AG09319 (cell line): ENCODE measurements around the gene HMGCS2.

ENCODE experiments used
- DNase-seq: peaks from one replicate; pipeline ENCODE4 v3.0.0-alpha.2; 2010; ENCODE audit warnings: low read depth; ENCODE audit errors: extremely low read depth
- TF ChIP-seq, protein P1 (sequence below): IDR thresholded peaks from 2 replicates; pipeline ENCODE4 v1.5.1; 2011; ENCODE audit warnings: low read depth, mild to moderate bottlenecking, inconsistent platforms, low read length, moderate library complexity

Gene HMGCS2

DNA sequence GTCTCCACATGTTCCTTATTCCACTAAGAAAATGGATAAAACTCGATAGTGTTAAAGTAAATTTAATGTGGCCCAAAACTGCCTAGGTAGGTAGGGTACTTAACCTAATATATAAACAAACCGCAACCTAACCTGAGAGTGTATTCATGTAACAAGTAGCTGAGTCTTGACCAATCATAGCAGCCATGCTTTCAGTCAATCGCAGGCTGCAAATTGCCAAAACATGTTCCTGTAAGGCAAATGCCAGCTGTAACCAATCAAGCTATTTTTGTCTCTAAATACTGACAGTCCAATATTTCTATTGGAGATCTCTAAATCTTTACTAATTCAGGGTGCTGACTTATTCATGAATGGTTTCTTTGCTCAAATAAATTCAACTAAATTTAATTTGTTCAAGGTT is 3.1 kb upstream of the HMGCS2 start:
- peak; percentile 15 for DNase-seq
- TF ChIP-seq, protein P1, sequence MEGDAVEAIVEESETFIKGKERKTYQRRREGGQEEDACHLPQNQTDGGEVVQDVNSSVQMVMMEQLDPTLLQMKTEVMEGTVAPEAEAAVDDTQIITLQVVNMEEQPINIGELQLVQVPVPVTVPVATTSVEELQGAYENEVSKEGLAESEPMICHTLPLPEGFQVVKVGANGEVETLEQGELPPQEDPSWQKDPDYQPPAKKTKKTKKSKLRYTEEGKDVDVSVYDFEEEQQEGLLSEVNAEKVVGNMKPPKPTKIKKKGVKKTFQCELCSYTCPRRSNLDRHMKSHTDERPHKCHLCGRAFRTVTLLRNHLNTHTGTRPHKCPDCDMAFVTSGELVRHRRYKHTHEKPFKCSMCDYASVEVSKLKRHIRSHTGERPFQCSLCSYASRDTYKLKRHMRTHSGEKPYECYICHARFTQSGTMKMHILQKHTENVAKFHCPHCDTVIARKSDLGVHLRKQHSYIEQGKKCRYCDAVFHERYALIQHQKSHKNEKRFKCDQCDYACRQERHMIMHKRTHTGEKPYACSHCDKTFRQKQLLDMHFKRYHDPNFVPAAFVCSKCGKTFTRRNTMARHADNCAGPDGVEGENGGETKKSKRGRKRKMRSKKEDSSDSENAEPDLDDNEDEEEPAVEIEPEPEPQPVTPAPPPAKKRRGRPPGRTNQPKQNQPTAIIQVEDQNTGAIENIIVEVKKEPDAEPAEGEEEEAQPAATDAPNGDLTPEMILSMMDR, result no peak

DNA sequence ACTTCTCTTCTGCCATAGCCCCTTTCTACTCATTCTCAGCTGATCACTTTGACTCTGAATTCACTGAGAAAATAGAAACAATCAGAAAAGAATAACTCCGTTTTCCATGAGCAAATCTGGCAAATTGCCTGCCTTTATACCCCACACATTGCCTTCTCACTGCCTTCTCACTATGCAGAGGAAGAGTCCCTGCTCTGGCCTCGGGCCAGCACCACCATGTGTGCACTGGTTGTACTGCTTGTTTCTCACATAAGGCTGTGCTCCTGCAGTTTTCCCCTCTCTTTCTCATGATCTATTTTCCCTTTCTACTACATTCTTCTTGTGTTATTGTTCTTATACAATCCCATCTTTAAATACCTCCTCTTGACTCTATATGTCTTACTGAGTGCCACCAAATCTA is 2.3 kb upstream of the HMGCS2 start:
- no peak for DNase-seq
- TF ChIP-seq, protein P1, result no peak

DNA sequence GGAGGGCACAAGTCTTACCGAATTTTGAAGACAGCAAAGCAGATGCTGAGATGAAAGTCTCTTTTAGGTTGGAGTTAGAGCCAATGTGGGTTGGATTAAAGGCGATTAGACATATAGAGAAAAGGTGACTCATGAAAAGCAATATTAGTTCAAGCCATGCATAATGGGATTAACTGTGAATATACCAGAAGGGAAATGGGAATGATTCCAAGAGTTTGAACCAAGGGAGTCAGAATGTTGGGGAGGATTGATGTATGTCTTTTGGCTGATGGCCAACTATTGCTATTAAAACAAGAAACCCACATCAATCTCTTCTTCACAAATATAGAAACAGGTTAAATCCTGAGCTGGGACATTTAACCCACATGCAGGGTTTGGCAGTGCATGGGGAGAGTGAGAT is 1.2 kb downstream of the HMGCS2 start:
- DNase-seq, result no peak
- TF ChIP-seq, protein P1, result no peak

DNA sequence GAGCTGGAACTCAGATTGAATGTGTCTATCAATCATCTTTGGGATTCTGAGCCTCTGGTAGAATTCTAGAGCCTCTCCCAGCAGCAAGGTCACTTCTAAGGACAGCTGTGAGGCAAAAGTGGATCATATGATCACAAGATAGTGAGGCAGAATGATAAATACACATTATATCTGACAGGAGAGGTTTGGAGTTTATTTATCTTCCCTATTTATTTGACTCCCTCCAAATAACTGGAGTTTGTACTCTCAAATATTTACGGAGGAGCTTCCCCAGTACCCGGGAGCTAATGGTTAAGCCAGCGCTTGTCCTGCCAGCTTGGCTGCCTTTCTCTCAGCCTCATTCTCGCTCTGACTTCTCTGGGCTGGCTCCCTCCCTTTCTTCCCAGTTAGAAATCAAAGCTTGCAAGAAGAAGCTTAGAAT is 2.3 kb downstream of the HMGCS2 start:
- no peak for DNase-seq
- TF ChIP-seq, protein P1, result no peak

DNA sequence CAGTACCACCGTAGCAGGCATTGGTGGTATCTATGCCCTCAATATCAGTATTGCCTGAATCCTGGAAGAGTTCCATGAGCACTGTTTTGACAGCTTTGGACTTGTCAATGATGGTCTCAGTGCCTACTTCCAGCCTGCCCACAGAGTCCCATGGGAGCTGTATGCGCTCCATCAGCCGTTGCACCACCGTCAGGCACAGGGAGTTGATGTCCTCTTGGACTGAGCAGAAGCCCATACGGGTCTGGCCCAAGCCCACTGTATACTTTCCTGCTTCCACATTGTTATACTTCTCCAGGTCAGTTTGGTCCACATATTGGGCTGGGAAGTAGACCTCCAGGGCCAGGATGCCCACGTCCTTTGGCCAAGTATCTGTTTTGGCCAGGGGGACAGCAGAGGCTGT is 4.5 kb downstream of the HMGCS2 start:
- TF ChIP-seq, protein P1, result no peak
- no peak for DNase-seq

DNA sequence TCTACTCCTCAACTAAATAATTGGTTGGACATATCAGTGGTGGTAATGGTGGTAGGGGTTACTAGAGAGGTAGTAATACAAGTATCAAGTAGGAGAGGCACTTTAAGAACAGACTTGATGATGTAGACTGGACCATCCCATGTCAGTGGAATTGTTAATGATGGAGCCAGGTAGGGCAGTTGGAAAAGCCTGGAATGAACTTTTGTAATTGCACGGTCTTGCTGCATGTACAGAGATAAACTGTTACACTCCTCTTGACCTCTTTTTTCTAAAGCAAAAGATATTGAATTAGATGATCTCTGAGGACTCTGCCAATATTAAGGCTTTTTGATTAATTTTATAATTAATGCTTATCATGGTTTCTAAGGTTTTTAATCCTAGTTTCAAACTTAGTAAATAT is 5.8 kb downstream of the HMGCS2 start:
- TF ChIP-seq, protein P1, result no peak
- DNase-seq, result no peak

DNA sequence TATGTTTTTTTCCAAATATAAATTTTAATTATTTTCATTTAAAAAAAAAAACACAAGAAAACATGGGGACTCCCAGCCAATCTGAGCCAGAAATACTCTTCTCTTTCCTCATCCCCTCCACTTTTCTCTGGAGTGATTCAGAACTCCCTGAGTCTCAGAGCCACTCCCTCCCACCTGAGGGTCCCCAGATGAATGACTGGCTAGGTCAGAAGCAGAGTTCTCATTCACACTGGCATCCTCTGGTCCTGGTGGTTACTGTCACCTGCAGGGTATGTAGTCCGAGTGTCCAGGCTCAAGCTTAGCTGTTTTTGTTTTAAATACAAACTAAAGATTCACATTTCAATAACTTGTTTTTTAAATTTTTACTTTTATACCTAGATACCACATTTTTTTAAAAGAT is 6.3 kb downstream of the HMGCS2 start:
- TF ChIP-seq, protein P1, result no peak
- DNase-seq, result no peak
